GM21367 (cell line): ENCODE data around the gene SMURF1.

ENCODE experiments used
- ATAC-seq: cut with Tn5 transposase; IDR thresholded peaks from one replicate; pipeline ENCODE4 v1.9.1; 2021; ENCODE audit not compliant: unreplicated experiment

The SMURF1 gene

DNA sequence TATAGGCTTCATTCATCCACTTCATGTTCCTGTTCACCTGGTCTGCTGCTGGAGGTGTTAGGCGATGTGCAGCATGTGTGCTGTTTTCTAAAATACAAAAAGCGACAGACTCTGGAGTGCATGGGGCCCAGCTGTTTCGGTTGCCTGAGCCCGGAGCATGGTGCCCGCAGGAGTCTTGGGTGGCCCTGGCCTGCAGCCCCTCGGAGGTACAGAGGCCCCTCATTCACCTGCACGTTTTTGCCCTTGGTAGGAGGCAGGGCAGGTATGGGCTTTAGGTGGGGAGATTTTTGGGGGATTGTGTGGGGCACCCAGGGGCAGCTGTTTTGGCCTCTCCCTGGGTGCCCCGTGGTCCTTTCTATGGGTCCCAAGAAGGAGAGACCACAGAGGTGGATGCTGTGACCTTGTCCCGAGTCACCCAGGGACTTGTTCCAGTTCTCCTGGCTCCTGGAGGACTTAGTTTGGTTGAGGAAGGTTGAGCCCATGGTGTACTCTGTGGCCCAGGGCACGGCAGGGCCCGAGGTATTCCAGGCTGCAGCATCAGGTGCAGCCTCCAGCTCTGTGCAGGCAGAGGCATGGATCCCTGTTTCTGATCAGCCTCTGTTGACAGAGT is 134.9 kb downstream of the SMURF1 start:
- ATAC-seq, result no peak

DNA sequence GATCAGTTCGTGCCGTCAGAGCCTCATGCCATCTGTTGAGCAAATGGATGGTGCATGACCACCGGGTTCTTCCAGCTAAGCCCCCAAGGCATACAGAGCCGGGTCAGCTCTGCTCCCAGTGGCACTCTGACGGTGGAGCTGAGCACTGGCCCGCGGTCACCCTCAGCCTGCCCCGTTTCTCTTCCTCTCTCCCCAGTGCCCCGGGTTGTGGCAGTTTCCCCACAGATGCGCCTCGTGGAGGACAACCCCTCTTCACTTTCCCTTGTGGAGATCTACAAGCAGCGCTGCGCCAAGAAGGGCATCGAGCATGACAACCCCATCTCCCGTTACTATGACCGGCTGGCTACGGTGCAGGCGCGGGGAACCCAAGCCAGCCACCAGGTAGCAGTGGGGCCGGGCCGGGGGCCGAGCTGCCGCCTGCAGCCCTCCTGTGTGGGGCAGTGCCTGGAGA is 135.7 kb downstream of the SMURF1 start:
- no peak for ATAC-seq

DNA sequence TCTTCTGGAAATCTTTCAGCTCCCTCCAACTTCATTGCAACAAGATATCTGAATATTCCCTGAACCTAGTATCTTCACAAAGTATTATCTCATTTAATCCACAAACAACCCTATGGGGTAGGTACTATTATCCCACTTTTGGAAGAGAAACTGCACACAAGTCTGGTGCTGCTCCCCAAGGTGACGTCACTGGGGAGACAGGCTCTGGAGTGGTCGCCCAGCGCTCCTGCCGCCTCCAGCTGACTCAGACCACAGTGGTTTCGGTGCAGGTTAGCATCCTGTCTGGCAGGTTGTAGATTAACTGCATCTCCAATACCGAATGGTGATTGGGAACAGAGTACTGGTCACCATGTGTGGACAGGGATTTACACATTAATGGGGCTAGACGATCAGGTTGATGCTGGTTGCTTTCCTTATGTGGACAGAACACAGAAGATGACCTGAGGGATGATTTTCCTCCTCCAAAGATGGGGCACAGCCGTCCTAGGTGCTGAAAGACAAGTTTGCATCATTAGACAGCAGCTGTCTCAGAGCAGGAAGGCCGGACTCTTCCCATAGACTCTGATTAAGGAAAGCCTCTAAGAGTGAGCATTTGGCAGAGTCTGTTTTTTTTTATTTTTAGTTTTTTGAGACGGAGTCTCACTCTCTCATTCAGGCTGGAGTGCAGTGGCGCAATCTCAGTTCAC is 137.0 kb downstream of the SMURF1 start:
- ATAC-seq, result no peak

DNA sequence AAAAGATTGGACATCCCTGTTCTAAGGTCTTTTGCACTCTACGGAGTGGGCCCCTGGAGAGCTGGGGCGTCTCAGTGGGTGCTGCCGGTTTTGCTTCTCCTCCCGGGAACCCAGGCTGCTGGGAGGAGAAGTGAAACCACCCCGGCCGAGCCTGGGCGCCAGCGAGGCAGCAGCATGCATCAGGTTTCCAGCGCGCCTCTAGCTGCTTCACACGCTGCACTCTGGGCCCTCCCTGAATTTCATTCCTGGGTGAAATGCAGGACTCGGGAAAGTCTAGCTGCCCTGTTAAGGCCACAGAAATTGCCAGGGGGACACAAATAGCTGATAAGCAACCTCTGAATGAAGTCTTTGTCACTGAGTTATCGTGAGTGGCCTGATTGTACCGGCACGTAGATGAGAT is 138.1 kb downstream of the SMURF1 start:
- no peak for ATAC-seq

DNA sequence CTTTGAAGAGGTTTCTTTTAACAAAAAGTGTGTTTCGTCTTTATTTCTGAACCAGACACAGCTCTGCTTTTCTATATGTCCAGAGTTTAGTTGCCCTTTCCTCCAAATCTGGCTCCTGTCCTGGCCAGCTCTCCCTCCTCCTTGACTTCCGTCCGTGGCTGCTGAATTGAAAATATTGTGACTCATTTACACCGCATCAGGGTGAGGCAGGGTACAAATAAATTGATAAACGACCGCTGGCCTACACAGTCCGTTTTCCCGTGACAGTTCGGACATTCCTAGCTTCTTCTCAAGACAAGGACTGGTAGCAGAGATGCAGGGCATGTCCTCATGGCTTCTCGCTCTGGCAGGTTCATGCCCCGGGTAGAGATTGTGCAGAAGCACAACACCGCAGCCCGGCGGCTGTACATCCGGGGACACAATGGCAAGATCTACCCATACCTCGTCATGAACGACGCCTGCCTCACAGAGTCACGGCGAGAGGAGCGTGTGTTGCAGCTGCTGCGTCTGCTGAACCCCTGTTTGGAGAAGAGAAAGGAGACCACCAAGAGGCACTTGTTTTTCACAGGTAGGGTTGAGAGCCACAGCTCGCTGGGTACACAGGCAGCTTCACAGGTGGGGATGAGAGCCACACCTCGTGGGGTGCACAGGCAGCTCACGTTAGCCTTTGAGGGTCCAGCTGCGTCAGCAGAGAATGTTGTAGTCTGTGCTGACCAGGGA is 139.0 kb downstream of the SMURF1 start:
- ATAC-seq, result no peak

DNA sequence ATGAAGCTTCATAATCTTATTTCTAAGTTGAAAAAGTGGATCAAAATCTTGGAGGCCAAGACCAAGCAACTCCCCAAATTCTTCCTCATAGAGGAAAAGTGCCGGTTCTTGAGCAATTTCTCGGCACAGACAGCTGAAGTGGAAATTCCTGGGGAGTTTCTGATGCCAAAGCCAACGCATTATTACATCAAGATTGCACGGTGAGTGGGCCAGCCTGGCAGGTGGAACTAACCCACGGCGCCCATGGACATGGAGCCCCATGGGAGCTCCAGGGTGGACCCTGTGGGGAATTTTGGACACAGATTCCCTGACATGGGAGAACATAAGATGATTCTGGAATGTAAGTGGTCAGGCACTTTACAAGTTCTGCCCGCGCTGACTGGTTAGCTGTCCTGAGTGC is 139.7 kb downstream of the SMURF1 start:
- no peak for ATAC-seq

DNA sequence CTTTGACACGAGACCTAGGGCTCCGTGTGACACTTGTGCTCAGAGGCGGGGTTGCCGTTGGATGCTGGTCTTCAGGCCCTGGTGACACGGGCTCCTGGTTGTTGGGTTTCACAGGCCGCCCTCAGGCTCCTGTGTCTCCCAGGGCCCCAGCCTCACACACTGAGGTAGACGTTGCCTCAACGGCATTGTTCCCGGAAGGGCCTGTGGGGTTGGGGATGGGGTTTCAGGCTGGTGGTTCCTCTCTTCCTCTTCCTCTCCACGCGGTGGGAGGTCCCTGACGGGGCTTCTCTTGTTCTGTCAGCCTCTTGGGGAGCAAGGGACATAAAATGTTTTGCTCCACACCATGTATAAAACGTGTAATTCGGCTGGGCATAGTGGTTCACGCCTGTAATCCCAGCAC is 140.5 kb downstream of the SMURF1 start:
- no peak for ATAC-seq

DNA sequence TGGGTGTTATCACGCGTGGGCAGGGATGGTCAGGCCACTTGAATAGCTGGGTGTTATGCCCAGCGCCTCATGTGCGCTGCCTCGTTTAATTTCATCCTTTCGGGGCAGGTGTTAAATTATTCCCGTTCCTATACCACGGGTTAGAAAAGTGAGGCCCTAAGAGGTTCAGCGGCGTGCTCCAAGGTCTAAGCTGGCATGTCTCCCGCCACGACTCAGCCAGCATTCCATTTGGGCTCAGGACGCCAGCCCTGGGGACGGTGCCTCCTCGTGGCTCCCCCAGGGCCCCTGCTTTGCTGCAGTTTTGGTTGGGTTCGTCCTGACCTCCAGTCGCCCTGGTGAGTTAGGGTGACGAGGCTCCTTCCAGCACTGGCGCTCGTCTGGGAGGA is 141.1 kb downstream of the SMURF1 start:
- ATAC-seq, result no peak

DNA sequence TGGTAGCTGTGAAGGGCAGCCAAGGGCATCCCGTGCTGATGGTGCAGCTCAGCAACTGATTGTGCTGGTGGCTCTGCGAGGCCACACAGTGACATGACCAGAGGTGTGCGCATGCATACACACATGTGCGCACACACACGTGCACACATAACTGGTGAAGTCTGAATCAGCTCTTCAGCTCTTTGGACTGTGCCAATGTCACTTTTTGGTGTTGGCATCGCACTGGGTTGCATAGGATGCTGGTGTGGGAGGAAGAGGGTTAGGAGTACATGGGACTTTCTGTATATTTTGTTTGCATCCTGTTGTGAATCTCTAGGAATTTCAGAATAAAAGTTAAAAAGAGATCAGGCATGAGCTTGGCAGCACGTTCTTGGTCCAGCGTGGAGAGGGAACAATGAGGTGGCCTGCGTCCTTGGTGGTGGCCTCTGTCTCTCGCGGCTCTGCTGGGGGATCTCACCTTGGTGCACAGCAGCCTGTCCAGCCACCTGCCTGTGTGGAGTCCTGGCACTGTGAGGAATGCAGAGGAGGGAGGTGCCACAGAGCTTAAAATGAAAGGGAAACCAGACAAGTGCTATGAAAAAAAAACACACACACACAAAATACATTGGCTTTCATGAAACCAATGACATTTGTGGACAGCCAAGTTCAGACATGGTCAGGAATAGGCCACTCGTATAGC is 141.6 kb downstream of the SMURF1 start:
- ATAC-seq, result no peak

DNA sequence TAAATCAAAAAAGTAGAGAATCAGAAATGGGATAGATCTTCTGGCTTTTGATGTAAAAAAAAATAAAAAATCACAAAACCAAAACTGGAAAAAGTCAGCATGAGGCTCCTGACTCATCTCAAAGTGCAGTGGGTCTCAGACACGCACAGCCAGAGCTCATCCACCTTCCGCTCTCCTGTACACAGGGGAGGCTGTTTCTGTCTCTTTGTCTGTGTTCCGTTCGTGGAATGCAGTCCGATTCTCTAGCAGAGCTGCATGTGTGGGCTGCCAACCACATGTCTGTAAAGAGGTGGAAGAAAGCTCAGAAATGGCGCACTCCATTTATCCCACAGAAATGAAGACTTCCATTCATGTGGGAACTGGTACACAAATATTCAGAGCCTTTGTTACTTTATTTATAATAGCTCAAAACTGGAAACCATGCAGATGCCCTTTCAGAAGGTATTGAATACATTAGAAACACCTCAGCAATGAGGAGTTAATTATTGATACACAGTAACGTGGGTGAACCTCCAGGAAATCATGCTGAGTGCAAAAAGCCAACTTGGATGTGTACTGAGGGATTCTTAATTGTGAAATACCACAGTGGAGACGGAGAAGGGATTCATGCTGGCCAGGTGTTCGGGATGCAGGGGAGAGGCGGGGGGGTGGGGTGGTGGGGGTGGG is 142.3 kb downstream of the SMURF1 start:
- ATAC-seq, result no peak

DNA sequence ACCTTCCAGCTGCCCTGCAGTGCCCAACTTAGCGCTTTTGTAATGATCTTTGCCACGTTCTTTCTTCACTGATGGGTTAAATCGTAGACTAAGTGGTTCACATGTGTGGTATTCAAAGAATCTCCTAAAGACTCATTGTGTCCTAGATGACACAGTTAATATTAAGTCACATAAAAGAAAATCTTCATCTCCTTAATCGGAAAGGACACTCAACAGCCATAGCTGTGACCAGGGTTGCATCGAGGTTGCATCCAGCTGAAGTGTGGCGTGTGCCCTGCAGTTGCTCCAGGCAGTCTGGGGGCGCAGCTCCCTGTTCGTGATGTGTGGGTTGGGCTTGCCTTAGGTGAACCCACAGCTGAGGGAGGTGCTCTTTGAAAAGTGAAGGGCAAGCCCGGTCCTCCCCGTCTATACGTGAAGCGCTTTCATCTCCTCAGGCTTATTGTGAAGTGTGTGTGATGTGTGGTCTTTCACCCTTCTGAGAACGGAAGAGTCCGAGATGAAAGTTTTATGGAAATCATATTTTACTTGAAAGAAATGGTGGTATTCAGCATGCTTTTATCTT is 142.9 kb downstream of the SMURF1 start:
- no peak for ATAC-seq

DNA sequence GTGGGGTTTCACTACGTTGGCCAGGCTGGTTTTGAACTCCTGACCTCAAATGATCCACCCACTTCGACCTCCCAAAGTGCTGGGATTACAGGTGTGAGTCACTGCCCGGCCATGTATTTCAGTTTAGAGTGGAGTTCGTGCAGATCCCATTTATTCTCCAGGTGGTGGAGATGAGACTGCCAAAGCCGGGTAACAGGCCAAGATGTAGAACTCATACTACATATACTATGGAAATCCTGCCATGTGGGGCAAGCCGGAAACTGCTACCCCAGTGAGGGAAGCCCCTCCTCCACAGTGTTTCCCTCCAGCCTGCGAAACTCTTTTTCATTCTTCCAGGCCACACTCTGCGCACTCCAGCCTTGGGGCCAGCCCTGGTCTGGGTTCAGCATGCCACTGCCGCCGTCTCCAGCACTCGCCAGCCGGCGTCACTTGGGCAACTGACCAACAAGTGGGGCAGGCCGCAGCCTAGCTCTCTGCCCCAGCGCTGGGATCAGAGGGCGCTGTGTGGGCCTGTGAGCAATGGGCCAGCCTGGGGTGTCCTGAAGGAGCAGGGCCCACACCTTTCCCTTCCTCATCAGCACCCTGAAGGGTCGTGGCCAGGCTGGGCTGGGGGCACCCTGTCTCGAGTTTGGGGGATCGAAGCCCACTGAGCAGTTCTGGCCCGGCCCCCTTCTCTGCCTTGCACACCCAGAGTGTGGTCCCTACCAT is 143.6 kb downstream of the SMURF1 start:
- ATAC-seq, result no peak

DNA sequence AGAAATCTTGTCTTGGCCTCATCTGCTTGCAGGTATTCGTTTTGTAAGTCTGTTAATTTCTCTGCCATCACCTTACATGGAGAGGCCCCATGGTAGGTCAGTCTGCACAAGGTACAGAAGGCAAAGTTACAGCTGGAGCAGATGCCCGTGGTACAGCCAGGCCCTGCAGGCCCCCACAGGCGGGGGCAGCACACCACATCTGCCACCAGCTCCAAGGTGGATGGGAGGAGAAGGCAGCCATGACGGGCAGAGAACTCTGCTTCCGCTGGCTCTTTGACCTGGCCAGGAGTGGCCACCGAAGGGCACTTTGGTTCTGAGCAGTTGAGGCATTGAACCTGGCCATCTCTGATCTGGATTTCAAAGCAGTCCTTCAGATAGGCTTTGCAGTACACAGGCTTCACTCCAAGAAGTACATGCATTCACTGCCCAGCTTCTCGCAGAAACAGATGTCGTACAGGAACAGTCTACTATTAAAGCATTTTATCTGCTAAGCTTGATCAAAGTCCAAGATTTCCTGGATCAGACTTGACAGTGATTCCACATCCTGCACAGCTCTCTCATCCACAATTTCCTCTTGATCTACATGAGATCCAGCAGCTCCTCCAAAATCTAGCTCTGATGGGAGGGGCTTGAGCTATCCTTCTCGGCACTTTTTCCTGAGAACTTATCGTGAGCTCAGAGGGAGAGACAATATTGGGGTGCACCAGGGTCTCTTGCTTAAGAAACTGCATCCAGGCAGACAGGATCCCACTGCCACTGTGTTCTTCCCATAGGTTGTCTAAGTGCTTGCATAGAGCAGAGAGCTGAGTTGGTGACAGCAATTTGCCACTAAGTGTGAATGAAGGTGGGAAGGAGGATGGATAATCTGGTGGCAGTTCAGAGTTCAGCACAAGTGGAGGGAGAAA is 144.8 kb downstream of the SMURF1 start:
- no peak for ATAC-seq

DNA sequence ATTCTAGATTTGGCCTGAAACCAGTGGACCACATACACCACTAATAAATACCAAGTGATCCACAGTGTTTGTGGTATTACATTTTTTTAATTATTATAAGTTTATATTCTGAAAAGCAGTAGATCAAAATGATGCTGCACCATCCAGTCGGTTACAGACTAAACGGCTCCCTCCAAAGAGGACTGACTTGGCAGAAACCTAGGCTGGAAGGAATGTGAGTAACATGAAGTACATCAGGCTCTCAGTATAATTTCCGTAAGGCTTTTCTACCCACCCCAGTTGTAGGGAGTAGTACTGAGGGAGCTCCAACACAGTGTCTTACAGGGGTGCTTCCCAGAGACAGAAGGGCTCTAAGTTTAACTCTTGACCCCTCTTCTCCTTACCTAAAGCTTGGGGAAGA is 146.1 kb downstream of the SMURF1 start:
- ATAC-seq, result no peak

DNA sequence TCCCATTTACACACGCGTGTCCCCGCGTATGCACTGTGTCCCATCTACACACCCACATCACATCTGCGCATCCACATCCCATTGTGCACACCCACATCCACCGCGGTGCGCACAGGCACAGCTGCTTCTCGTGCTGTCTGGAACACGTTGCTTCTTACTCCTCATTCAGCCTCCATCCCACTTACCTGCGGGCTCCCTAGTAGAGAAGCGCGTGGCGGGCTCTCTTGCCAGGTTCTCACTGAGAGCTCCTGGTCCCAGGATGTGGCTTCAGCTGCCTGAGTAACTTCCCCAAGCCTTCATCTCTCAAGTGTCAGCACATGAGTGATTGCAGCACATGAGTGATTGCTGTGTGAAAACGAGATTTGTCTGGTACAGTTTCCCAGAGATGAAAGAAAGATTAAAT is 147.8 kb downstream of the SMURF1 start:
- no peak for ATAC-seq

DNA sequence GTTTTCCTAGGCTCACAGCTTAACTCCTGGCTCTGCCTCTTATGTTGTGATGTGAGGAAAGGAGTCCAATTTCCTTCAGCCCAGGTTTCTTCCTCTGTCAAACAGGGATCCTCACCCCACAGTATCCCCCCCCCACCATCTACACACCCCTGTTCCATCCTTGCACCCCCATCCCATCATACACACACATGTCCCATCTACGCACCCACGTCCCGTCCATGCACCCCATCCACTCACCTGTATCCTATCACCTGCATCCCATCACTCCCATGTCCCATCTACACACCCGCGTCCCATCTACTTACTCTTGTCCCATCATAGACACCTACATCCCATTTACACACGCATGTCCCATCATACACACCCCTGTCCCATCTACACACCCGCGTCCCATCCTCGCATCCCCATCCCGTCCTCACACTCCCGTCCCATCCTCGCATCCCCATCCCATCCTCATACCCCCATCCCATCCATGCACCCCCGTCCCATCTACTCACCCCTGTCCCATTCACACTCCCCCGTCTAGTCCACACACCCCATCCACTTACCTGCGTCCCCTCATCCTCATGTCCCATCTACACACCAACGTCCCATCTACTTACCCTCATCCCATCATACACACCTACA is 148.3 kb downstream of the SMURF1 start:
- no peak for ATAC-seq

DNA sequence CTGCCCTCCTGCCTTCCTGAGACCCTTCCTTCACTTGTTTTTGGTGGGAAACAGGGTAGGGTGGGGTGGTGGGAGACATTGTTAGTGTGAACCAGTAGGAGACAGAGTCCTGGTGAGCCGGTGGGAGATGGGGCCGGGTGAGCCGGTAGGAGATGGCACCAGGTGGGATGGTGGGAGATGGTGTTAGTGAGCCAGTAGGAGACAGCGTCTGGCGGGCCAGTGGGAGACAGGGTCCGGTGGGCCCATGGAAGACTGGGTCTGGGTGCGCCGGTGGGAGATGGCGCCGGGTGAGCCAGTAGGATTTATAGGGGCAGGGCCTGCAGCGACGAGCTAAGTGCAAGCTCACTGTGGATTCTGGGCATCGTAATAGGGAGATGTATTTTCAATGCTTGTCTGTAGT is 148.8 kb downstream of the SMURF1 start:
- ATAC-seq, result no peak

DNA sequence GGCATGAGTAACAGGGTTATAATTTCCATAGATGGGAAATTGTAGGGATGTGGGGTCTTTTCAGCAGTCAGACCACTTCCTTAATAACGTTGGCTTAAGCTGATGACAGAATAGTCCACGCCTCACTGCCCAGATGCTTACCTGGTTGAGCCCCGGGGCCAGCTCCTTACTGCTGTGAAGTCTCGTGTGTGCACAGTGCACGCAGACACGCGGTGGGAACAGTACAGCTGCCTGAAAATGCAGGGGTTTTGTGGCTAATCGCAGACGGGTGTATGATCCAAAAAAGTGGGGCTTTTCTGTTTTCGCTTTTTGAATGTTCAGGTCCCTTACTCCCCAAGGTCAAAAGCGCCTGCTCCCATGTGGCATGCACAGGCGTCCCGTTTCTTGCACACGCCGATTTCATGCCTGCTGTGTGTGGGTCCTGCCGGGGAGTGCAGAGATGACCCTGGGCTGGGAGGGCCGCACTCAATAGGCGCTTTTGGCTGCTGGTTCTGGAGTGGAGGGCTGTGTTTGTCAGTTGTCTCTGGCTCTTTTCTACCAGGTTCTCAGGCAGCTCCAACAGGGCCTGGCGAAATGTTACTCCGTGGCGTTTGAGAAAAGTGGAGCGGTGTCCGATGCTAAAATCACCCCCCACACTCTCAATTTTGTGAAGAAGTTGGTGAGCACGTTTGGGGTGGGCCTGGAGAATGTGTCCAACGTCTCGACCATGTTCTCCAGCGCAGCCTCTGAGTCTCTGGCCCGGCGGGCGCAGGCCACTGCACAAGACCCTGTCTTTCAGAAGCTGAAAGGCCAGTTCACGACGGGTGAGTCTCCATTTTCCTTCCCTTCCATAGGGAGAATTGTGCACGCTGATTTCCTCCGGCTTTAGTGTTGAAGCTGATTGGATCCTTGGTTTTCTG is 149.6 kb downstream of the SMURF1 start:
- no peak for ATAC-seq
